Upper lobe of right lung (tissue), 1 donor: ENCODE measurements around the gene CPB1. TPM values are rescaled to one million over a fixed set of nuclear protein-coding genes. Genes with fewer than 3 reads are reported as not detected.
"Not testable (repeated sequence)": the region's sequence is repeated elsewhere in the genome, so short reads cannot be mapped to it uniquely, and the experiment has no call there.

ENCODE experiments used
- ATAC-seq: fragments of 200-7000 bp; cut with Tn5 transposase; one replicate; pipeline ENCODE4 v1.9.1; 2020; ENCODE audit warnings: mild to moderate bottlenecking, moderate library complexity
- DNase-seq: peaks from one replicate; pipeline ENCODE4 v3.0.0-alpha.2; 2020
- H3K27ac ChIP-seq: fragments of 200-600 bp; one replicate; pipeline ENCODE4 v1.8.0; 2022
- H3K27me3 ChIP-seq: fragments of 200-600 bp; one replicate; pipeline ENCODE4 v1.8.0; 2022; ENCODE audit warnings: mild to moderate bottlenecking
- H3K36me3 ChIP-seq: fragments of 200-600 bp; one replicate; pipeline ENCODE4 v1.8.0; 2022
- H3K4me1 ChIP-seq: fragments of 200-600 bp; one replicate; pipeline ENCODE4 v1.8.0; 2022
- H3K4me3 ChIP-seq: fragments of 200-600 bp; one replicate; pipeline ENCODE4 v1.8.0; 2022; ENCODE audit warnings: mild to moderate bottlenecking
- H3K9me3 ChIP-seq: fragments of 200-600 bp; one replicate; pipeline ENCODE4 v1.8.0; 2022
- CTCF ChIP-seq: fragments of 200-600 bp; IDR thresholded peaks from one replicate; pipeline ENCODE4 v1.8.0; 2022; ENCODE audit warnings: antibody characterized with exemption
- intact Hi-C: fragments of 100-400 bp; cut with DNase I; formaldehyde crosslinking; loops from one replicate; pipeline ENCODE4 v1.11.0; 2022
- long read RNA-seq: library from polyadenylated mRNA; unstranded; transcript quantifications from one replicate; pipeline ENCODE4 v2.0.0, GENCODE V29; 2021
- total RNA-seq: library from RNA; stranded (reverse); fragmentation: NEBNext Ultra II Directional; extraction: Animal tissue kit (Norgen Biotek cat#: 25700); gene quantifications from one replicate; pipeline ENCODE4 v1.2.1, GENCODE V29; 2021
- donor health status: DM: no; HTN: yes; CAD: no; lungs with severe emphysema.

The CPB1 gene
- 6.9 TPM for total RNA-seq
- long read RNA-seq = 0 reads

DNA sequence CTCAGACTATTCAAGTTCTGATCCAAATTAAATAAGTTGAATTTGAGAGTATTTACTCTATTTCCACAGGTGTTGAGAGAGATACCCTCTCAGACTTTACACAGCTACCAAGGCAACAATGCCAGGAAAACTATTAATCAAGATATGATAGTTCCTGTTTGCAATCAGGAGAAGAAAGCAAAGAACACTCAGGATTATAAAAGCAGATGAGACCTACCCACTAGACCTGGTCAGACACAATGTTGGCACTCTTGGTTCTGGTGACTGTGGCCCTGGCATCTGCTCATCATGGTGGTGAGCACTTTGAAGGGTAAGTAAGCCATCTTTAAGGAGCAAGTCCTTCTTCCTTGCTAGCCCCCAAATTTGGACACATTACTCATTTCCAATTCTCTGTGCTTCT, at the start of gene CPB1:
CPB1 (plus strand) TSS at position 227 of the 400 bp plus-strand sequence; CDS start at position 240, 13 bp downstream.
- ATAC-seq = no peak

GRCh38 chr3:148778926-148779325, 48.7 kb upstream of the CPB1 start:
- Histone ChIP-seq H3K4me1 (no peaks in the 10 kb centered on the region), H3K36me3 (no peaks in the 10 kb centered on the region), H3K4me3 (no peak overlapping the region), H3K27me3 (no peaks in the 10 kb centered on the region), H3K27ac (no peak overlapping the region), H3K9me3 (no peaks in the 10 kb centered on the region)
- intact Hi-C loops = no loop called here
- DNase-seq = no peak
- no peak for TF ChIP-seq CTCF
- no peak for ATAC-seq

More for the DNA sequence above, at the start of gene CPB1:
- intact Hi-C loops = no loop called here
- TF ChIP-seq CTCF = no peak
- Histone ChIP-seq H3K27me3 (no peaks in the 10 kb centered on the region), H3K27ac (no peak within 1 kb of the TSS), H3K4me3 (no peak within 1 kb of the TSS), H3K4me1 (no peaks in the 10 kb centered on the region), H3K9me3 (no peaks in the 10 kb centered on the region), H3K36me3 (no peaks in the 10 kb centered on the region)
- no peak for DNase-seq

DNA sequence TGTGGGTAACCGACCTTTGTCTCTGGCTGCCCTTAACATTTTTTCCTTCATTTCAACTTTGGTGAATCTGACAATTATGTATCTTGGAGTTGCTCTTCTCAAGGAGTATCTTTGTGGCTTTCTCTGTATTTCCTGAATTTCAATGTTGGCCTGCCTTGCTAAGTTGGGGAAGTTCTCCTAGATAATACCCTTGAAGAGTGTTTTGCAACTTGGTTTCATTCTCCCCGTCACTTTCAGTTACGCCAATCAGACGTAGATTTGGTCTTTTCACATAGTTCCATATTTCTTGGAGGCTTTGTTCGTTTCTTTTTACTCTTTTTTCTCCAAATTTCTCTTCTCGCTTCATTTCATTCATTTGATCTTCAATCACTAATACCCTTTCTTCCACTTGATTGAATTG, 42.6 kb upstream of the CPB1 start:
- H3K4me3 ChIP-seq, H3K27ac ChIP-seq, H3K4me1 ChIP-seq, H3K9me3 ChIP-seq, H3K27me3 ChIP-seq, intact Hi-C loops, ATAC-seq, DNase-seq, H3K36me3 ChIP-seq: not testable (repeated sequence)

DNA sequence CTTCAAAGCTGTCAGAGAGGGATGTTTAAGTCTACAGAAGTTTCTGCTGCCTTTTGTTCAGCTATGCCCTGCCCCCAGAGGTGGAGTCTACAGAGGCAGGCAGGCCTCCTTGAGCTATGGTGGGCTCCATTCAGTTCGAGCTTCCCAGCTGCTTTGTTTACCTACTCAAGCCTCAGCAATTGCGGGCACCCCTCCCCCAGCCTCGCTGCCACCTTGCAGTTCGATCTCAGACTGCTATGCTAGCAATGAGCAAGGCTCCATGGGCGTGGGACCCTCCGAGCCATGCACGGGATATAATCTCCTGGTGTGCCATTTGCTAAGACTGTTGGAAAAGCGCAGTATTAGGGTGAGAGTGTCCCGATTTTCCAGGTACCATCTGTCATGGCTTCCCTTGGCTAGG, 41.5 kb upstream of the CPB1 start:
- H3K9me3 ChIP-seq, H3K4me3 ChIP-seq, H3K27me3 ChIP-seq, H3K36me3 ChIP-seq, ATAC-seq, H3K27ac ChIP-seq, DNase-seq, H3K4me1 ChIP-seq, intact Hi-C loops: not testable (repeated sequence)

DNA sequence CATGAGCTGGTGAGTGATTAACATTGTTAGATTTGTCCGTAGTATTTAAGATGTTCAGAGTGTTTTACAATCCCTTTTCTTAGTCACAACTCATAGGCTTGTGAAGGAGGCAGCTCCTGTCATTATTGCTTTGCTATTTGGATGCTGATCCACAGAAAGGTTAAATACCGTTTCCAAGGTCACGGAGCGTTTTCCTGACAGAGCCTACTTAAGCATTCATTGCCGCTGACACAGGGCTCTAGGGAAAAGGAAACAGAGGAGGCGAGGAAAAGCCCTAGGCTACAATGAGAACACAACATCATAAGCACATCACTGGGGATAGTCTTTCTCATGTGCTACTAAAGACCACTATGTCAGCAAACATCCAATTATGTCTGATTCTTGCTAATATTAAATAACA, 38.5 kb upstream of the CPB1 start:
- no peak for TF ChIP-seq CTCF
- Histone ChIP-seq H3K4me3 (no peak overlapping the region), H3K27me3 (no peaks in the 10 kb centered on the region), H3K27ac (no peak overlapping the region), H3K36me3 (no peaks in the 10 kb centered on the region), H3K4me1 (no peaks in the 10 kb centered on the region), H3K9me3 (no peaks in the 10 kb centered on the region)
- ATAC-seq (no peak), DNase-seq (no peak)
- intact Hi-C loops = no loop called here

DNA sequence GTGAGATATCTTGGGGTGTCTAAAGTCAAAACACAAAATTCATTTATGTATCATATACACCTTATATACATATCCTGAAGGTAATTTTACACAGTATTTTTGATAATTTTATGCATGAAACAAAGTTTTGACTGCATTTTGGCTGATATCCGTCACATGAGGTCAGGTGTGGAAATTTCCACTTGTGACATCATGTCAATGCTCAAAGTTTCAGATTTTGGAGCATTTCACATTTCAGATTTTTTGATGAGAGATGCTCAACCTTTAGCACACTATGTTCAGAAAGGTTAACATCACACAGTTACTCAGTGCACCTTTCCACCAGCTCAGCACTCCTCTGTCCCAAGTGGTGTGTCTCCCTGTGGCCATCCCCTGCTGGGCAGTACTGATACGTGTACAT, 37.7 kb upstream of the CPB1 start:
- Histone ChIP-seq H3K4me3 (no peak overlapping the region), H3K36me3 (no peaks in the 10 kb centered on the region), H3K9me3 (no peaks in the 10 kb centered on the region), H3K27ac (no peak overlapping the region), H3K27me3 (no peaks in the 10 kb centered on the region), H3K4me1 (no peaks in the 10 kb centered on the region)
- ATAC-seq = no peak
- DNase-seq = no peak
- no peak for TF ChIP-seq CTCF
- intact Hi-C loops = no loop called here

DNA sequence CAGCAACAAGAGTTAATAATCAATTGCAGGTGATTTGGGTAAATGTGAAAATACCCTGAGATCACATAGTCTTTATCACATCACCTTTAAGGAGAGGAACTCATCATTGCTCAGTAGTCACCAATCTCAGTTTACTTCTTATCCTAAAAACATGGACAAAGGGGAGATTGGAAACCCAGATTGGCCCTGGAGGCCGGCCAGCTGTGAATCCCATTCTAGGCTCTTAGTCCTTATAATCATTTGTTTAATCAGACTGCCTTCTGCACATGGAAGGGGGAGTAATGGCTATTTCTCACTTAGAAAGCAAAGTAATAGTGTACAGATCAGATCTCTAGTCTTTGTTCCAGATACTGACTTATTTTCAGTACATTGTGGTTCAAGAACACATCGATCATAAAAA, 37.2 kb upstream of the CPB1 start:
- no peak for DNase-seq
- no peaks in the 10 kb centered on the region for H3K9me3 ChIP-seq
- TF ChIP-seq CTCF = no peak
- no peak overlapping the region for H3K27ac ChIP-seq
- no peak overlapping the region for H3K4me3 ChIP-seq
- no peaks in the 10 kb centered on the region for H3K36me3 ChIP-seq
- intact Hi-C loops = no loop called here
- H3K4me1 ChIP-seq = no peaks in the 10 kb centered on the region
- no peak for ATAC-seq
- no peaks in the 10 kb centered on the region for H3K27me3 ChIP-seq
